Measurements from ENCODE around the gene ZNF668. TPM values are rescaled to one million over a fixed set of nuclear protein-coding genes. Genes with fewer than 3 reads are reported as not detected.

ZNF668 gene
- total RNA-seq, 1 experiment from 2014 or later, result 7.7 TPM

GRCh38 chr16:31042866-31043265, 31.2 kb downstream of the ZNF668 start:
- H3K27ac ChIP-seq (ENCODE audit: low read length), result no peak overlapping the region
- no peaks in the 10 kb centered on the region for H3K79me2 ChIP-seq (ENCODE audit: low read length)
- no peaks in the 10 kb centered on the region for H3K9me2 ChIP-seq (replicated peaks; ENCODE audit: insufficient read depth, low read length)
- no peaks in the 10 kb centered on the region for H4K20me1 ChIP-seq (ENCODE audit: insufficient read depth, low read depth, low read length)
- DNase-seq, result no peak
- H3K9me3 ChIP-seq (ENCODE audit: low read length), result no peaks in the 10 kb centered on the region
- no peak overlapping the region for H2AFZ ChIP-seq (ENCODE audit: low read length)
- no peaks in the 10 kb centered on the region for H3K4me1 ChIP-seq (ENCODE audit: low read length)
- H3K4me2 ChIP-seq (ENCODE audit: low read depth, low read length, poor library complexity, severe bottlenecking), result no peak overlapping the region
- H3K4me3 ChIP-seq (ENCODE audit: low read length), result no peak overlapping the region
- no peaks in the 10 kb centered on the region for H3K36me3 ChIP-seq (ENCODE audit: insufficient read depth, low read length)
- no peak overlapping the region for H3K9ac ChIP-seq (ENCODE audit: low read length)
- no peaks in the 10 kb centered on the region for H3K27me3 ChIP-seq (ENCODE audit: low read length)

- H3K9me3 ChIP-seq (ENCODE audit: low read length), result no peaks in the 10 kb centered on the region
- no peaks in the 10 kb centered on the region for H3K36me3 ChIP-seq (ENCODE audit: insufficient read depth, low read length)
- H3K9me2 ChIP-seq (replicated peaks; ENCODE audit: insufficient read depth, low read length), result no peaks in the 10 kb centered on the region
- H3K27me3 ChIP-seq (ENCODE audit: low read length), result no peaks in the 10 kb centered on the region
- H3K27ac ChIP-seq (ENCODE audit: low read length), result no peak overlapping the region
- H3K4me2 ChIP-seq (ENCODE audit: low read depth, low read length, poor library complexity, severe bottlenecking), result no peak overlapping the region
- H3K4me1 ChIP-seq (ENCODE audit: low read length), result peaks cover 5% of the 10 kb centered on the region
- peaks cover 4% of the 10 kb centered on the region; the same call in 1 of the 2 replicates for H3K79me2 ChIP-seq (ENCODE audit: low read length)
- H2AFZ ChIP-seq (ENCODE audit: low read length), result no peak overlapping the region
- H4K20me1 ChIP-seq (ENCODE audit: insufficient read depth, low read depth, low read length), result no peaks in the 10 kb centered on the region
- no peak for DNase-seq
- no peak overlapping the region for H3K4me3 ChIP-seq (ENCODE audit: low read length)
- H3K9ac ChIP-seq (ENCODE audit: low read length), result no peak overlapping the region
Measured at GRCh38 chr16:31038993-31039392, 35.0 kb downstream of the ZNF668 start.

GRCh38 chr16:31036691-31037090, 37.3 kb downstream of the ZNF668 start:
- no peak overlapping the region for H2AFZ ChIP-seq (ENCODE audit: low read length)
- H3K27ac ChIP-seq (ENCODE audit: low read length), result no peak overlapping the region
- H3K4me1 ChIP-seq (ENCODE audit: low read length), result peaks cover 14% of the 10 kb centered on the region
- no peak for DNase-seq
- no peak overlapping the region for H3K9ac ChIP-seq (ENCODE audit: low read length)
- H4K20me1 ChIP-seq (ENCODE audit: insufficient read depth, low read depth, low read length), result no peaks in the 10 kb centered on the region
- H3K36me3 ChIP-seq (ENCODE audit: insufficient read depth, low read length), result no peaks in the 10 kb centered on the region
- peaks cover 4% of the 10 kb centered on the region; the same call in 1 of the 2 replicates for H3K79me2 ChIP-seq (ENCODE audit: low read length)
- H3K9me2 ChIP-seq (replicated peaks; ENCODE audit: insufficient read depth, low read length), result no peaks in the 10 kb centered on the region
- no peak overlapping the region for H3K4me3 ChIP-seq (ENCODE audit: low read length)
- H3K4me2 ChIP-seq (ENCODE audit: low read depth, low read length, poor library complexity, severe bottlenecking), result no peak overlapping the region
- no peaks in the 10 kb centered on the region for H3K9me3 ChIP-seq (ENCODE audit: low read length)
- no peaks in the 10 kb centered on the region for H3K27me3 ChIP-seq (ENCODE audit: low read length)

- Histone ChIP-seq H3K27me3 (ENCODE audit: low read length) (no peaks in the 10 kb centered on the region), H2AFZ (ENCODE audit: low read length) (peak overlapping the region; percentile 93)
Measured at GRCh38 chr16:31033709-31034492, 40.1 kb downstream of the ZNF668 start.

GRCh38 chr16:31032736-31033708, 41.0 kb downstream of the ZNF668 start, which contains the start of gene STX4:
STX4 (plus strand) TSS chr16:31033558; CDS start chr16:31033806, 248 bp downstream.
- DNase-seq, result peak; percentile 97
- Histone ChIP-seq H2AFZ (ENCODE audit: low read length) (peak within 1 kb of the TSS; percentile 98), H3K9ac (ENCODE audit: low read length) (peak within 1 kb of the TSS; percentile 80), H4K20me1 (ENCODE audit: insufficient read depth, low read depth, low read length) (no peaks in the 10 kb centered on the region), H3K9me3 (ENCODE audit: low read length) (no peaks in the 10 kb centered on the region), H3K27me3 (ENCODE audit: low read length) (no peaks in the 10 kb centered on the region), H3K4me3 (ENCODE audit: low read length) (peak within 1 kb of the TSS; percentile 91), H3K4me2 (ENCODE audit: low read depth, low read length, poor library complexity, severe bottlenecking) (peak within 1 kb of the TSS; percentile 90), H3K36me3 (ENCODE audit: insufficient read depth, low read length) (no peaks in the 10 kb centered on the region), H3K4me1 (ENCODE audit: low read length) (peaks cover 14% of the 10 kb centered on the region), H3K79me2 (ENCODE audit: low read length) (peaks cover 4% of the 10 kb centered on the region; the same call in 1 of the 2 replicates), H3K9me2 (replicated peaks; ENCODE audit: insufficient read depth, low read length) (no peaks in the 10 kb centered on the region), H3K27ac (ENCODE audit: low read length) (no peak within 1 kb of the TSS)

More at GRCh38 chr16:31033709-31034492, 40.1 kb downstream of the ZNF668 start:
- Histone ChIP-seq H3K9me2 (replicated peaks; ENCODE audit: insufficient read depth, low read length) (no peaks in the 10 kb centered on the region), H3K79me2 (ENCODE audit: low read length) (peaks cover 4% of the 10 kb centered on the region; the same call in 1 of the 2 replicates), H3K36me3 (ENCODE audit: insufficient read depth, low read length) (no peaks in the 10 kb centered on the region), H4K20me1 (ENCODE audit: insufficient read depth, low read depth, low read length) (no peaks in the 10 kb centered on the region), H3K4me1 (ENCODE audit: low read length) (peaks cover 14% of the 10 kb centered on the region), H3K4me3 (ENCODE audit: low read length) (peak overlapping the region; percentile 91), H3K27ac (ENCODE audit: low read length) (no peak overlapping the region), H3K4me2 (ENCODE audit: low read depth, low read length, poor library complexity, severe bottlenecking) (peak overlapping the region; percentile 90), H3K9me3 (ENCODE audit: low read length) (no peaks in the 10 kb centered on the region), H3K9ac (ENCODE audit: low read length) (peak overlapping the region; percentile 80)
- peak; percentile 91 for DNase-seq

- Histone ChIP-seq H3K9me3 (ENCODE audit: low read length) (no peaks in the 10 kb centered on the region), H3K9me2 (replicated peaks; ENCODE audit: insufficient read depth, low read length) (no peaks in the 10 kb centered on the region), H3K9ac (ENCODE audit: low read length) (no peak overlapping the region), H3K36me3 (ENCODE audit: insufficient read depth, low read length) (no peaks in the 10 kb centered on the region), H3K27me3 (ENCODE audit: low read length) (no peaks in the 10 kb centered on the region), H3K4me1 (ENCODE audit: low read length) (peaks cover 14% of the 10 kb centered on the region), H3K27ac (ENCODE audit: low read length) (no peak overlapping the region), H4K20me1 (ENCODE audit: insufficient read depth, low read depth, low read length) (no peaks in the 10 kb centered on the region), H3K79me2 (ENCODE audit: low read length) (peaks cover 4% of the 10 kb centered on the region; the same call in 1 of the 2 replicates), H2AFZ (ENCODE audit: low read length) (no peak overlapping the region), H3K4me2 (ENCODE audit: low read depth, low read length, poor library complexity, severe bottlenecking) (no peak overlapping the region), H3K4me3 (ENCODE audit: low read length) (no peak overlapping the region)
- no peak for DNase-seq
Measured at GRCh38 chr16:31031276-31031675, 42.8 kb downstream of the ZNF668 start.

- Histone ChIP-seq H3K27ac (ENCODE audit: low read length) (no peak overlapping the region), H3K9ac (ENCODE audit: low read length) (no peak overlapping the region)
- DNase-seq, result peak; percentile 37
Measured at GRCh38 chr16:31029272-31029671, 44.8 kb downstream of the ZNF668 start.

GRCh38 chr16:31025339-31025738, 48.7 kb downstream of the ZNF668 start:
- Histone ChIP-seq H3K4me2 (ENCODE audit: low read depth, low read length, poor library complexity, severe bottlenecking) (no peak overlapping the region), H3K9me3 (ENCODE audit: low read length) (no peaks in the 10 kb centered on the region), H2AFZ (ENCODE audit: low read length) (no peak overlapping the region), H3K4me1 (ENCODE audit: low read length) (no peaks in the 10 kb centered on the region), H3K27ac (ENCODE audit: low read length) (no peak overlapping the region), H3K27me3 (ENCODE audit: low read length) (no peaks in the 10 kb centered on the region), H4K20me1 (ENCODE audit: insufficient read depth, low read depth, low read length) (no peaks in the 10 kb centered on the region), H3K4me3 (ENCODE audit: low read length) (no peak overlapping the region), H3K36me3 (ENCODE audit: insufficient read depth, low read length) (no peaks in the 10 kb centered on the region), H3K9me2 (replicated peaks; ENCODE audit: insufficient read depth, low read length) (no peaks in the 10 kb centered on the region), H3K79me2 (ENCODE audit: low read length) (no peaks in the 10 kb centered on the region), H3K9ac (ENCODE audit: low read length) (no peak overlapping the region)
- no peak for DNase-seq

More at GRCh38 chr16:31029272-31029671, 44.8 kb downstream of the ZNF668 start:
- Histone ChIP-seq H3K79me2 (ENCODE audit: low read length) (peaks cover under 1% of the 10 kb centered on the region; the same call in 1 of the 2 replicates), H2AFZ (ENCODE audit: low read length) (no peak overlapping the region), H3K4me2 (ENCODE audit: low read depth, low read length, poor library complexity, severe bottlenecking) (no peak overlapping the region), H3K36me3 (ENCODE audit: insufficient read depth, low read length) (no peaks in the 10 kb centered on the region), H3K9me3 (ENCODE audit: low read length) (no peaks in the 10 kb centered on the region), H3K9me2 (replicated peaks; ENCODE audit: insufficient read depth, low read length) (no peaks in the 10 kb centered on the region), H3K4me3 (ENCODE audit: low read length) (no peak overlapping the region), H4K20me1 (ENCODE audit: insufficient read depth, low read depth, low read length) (no peaks in the 10 kb centered on the region), H3K4me1 (ENCODE audit: low read length) (peaks cover 10% of the 10 kb centered on the region), H3K27me3 (ENCODE audit: low read length) (no peaks in the 10 kb centered on the region)

Data from Karpas-422 (cell line).